ENCODE data around the gene ZNF695. TPM values are rescaled to one million over a fixed set of nuclear protein-coding genes. Genes with fewer than 3 reads are reported as not detected.
A peak's percentile ranks its signal among the peaks of the same experiment; 100 is the strongest.

The ZNF695 gene
- total and polyA plus RNA-seq, 2 of the 13 experiments (the other 11 are each of a cell fraction or from before 2014, with no cell fraction given), result 2.9 to 11.6 TPM

GRCh38 chr1:246951413-246951812 is 56.4 kb downstream of the ZNF695 start:
- Histone ChIP-seq H2AFZ (ENCODE audit: low read length) (no peak overlapping the region), H3K36me3 (replicated peaks in 1 of 2; ENCODE audit: control insufficient read depth in 1 of 2, insufficient read depth in 2 of 2, low read length in 2 of 2) (no peaks in the 10 kb centered on the region), H3K4me1 (ENCODE audit: insufficient read depth, low read length) (peaks cover 19% of the 10 kb centered on the region), H3K27ac (ENCODE audit: extremely low read length, insufficient read depth, low read length) (no peak overlapping the region), H3K4me3 (replicated peaks in 1 of 3; ENCODE audit: insufficient read depth in 1 of 3, low read depth in 2 of 3, low read length in 3 of 3) (no peak overlapping the region), H3K79me2 (ENCODE audit: insufficient read depth, low read length) (no peaks in the 10 kb centered on the region), H4K20me1 (ENCODE audit: insufficient read depth, low read length) (no peaks in the 10 kb centered on the region), H3K27me3 (ENCODE audit: control insufficient read depth in 1 of 2, insufficient read depth in 2 of 2, low read length in 2 of 2) (no peaks in the 10 kb centered on the region), H3K4me2 (ENCODE audit: low read depth, low read length) (no peak overlapping the region), H3K9me3 (ENCODE audit: low read length) (no peaks in the 10 kb centered on the region), H3K9ac (ENCODE audit: insufficient read depth, low read depth, low read length) (no peak overlapping the region)
- ChIA-PET CTCF (ENCODE audit: low intra/inter-chr PET ratio, low total read pairs) (no interaction called here), POLR2A (no interaction called here)
- FAIRE-seq, result no peak
- intact Hi-C loops (cut with micrococcal nuclease; ENCODE audit: unreplicated experiment) (no loop called here), in situ Hi-C loops (cut with HindIII; ENCODE audit: extremely low pct_ligation_motif_present, low pct_unique_long_range_greater_than_20kb) (no loop called here)
- ATAC-seq, result no peak
- peak; percentile 77 for TF ChIP-seq ZNF12 (CRISPR knock-in tag; IDR thresholded peaks at IDR 0.05)
- TF ChIP-seq KDM5A (IDR thresholded peaks at IDR 0.05; ENCODE audit: borderline replicate concordance, low read length), result no peak
- no TSS peak for BruUV-seq (replicated peaks)
- 98% methylated on average over 4 of the region's 4 CpGs for WGBS (ENCODE audit: low lambda C conversion rate)
- no peak for DNase-seq (ENCODE audit: low spot score)

- no peak overlapping the region for H3K9ac ChIP-seq (ENCODE audit: insufficient read depth, low read depth, low read length)
- H4K20me1 ChIP-seq (ENCODE audit: insufficient read depth, low read length), result no peaks in the 10 kb centered on the region
- H3K79me2 ChIP-seq (ENCODE audit: insufficient read depth, low read length), result no peaks in the 10 kb centered on the region
- FAIRE-seq, result no peak
- peaks cover 19% of the 10 kb centered on the region for H3K4me1 ChIP-seq (ENCODE audit: insufficient read depth, low read length)
- no peaks in the 10 kb centered on the region for H3K9me3 ChIP-seq (ENCODE audit: low read length)
- ChIA-PET CTCF (ENCODE audit: low intra/inter-chr PET ratio, low total read pairs) (no interaction called here), POLR2A (no interaction called here)
- H3K4me3 ChIP-seq (replicated peaks in 1 of 3; ENCODE audit: insufficient read depth in 1 of 3, low read depth in 2 of 3, low read length in 3 of 3), result no peak overlapping the region
- WGBS (ENCODE audit: low lambda C conversion rate), result 97% methylated on average over 3 of the region's 3 CpGs
- H3K27ac ChIP-seq (ENCODE audit: extremely low read length, insufficient read depth, low read length), result no peak overlapping the region
- no TSS peak for BruUV-seq (replicated peaks)
- no peak for ATAC-seq
- TF ChIP-seq ZNF841 (CRISPR knock-in tag; IDR thresholded peaks at IDR 0.05; ENCODE audit: borderline replicate concordance) (no peak), ZNF30 (CRISPR knock-in tag; IDR thresholded peaks at IDR 0.05) (no peak), ZNF780A (CRISPR knock-in tag; IDR thresholded peaks at IDR 0.05) (no peak), ZBTB7A (CRISPR knock-in tag; IDR thresholded peaks at IDR 0.05) (no peak), GMEB1 (CRISPR knock-in tag; IDR thresholded peaks at IDR 0.05; ENCODE audit: borderline replicate concordance) (no peak), ZBTB1 (CRISPR knock-in tag; IDR thresholded peaks at IDR 0.05; ENCODE audit: borderline replicate concordance) (no peak), YEATS2 (CRISPR knock-in tag; IDR thresholded peaks at IDR 0.05; ENCODE audit: borderline replicate concordance) (no peak), CHCHD3 (CRISPR knock-in tag; IDR thresholded peaks at IDR 0.05) (no peak), THAP7 (CRISPR knock-in tag; IDR thresholded peaks at IDR 0.05) (no peak), RORA (CRISPR knock-in tag; IDR thresholded peaks at IDR 0.05) (no peak), NR2F1 (CRISPR knock-in tag; IDR thresholded peaks at IDR 0.05) (no peak), PTBP1 (IDR thresholded peaks at IDR 0.05; ENCODE audit: low read depth, low read length, poor library complexity, severe bottlenecking) (no peak), HES4 (CRISPR knock-in tag; IDR thresholded peaks at IDR 0.05; ENCODE audit: borderline replicate concordance) (no peak), ZNF263 (CRISPR knock-in tag; IDR thresholded peaks at IDR 0.05) (no peak), HNRNPL (IDR thresholded peaks at IDR 0.05; ENCODE audit: low read depth, low read length) (no peak), GABPB1 (CRISPR knock-in tag; IDR thresholded peaks at IDR 0.05) (no peak)
- no peak overlapping the region for H3K4me2 ChIP-seq (ENCODE audit: low read depth, low read length)
- DNase-seq (ENCODE audit: low spot score), result no peak
- no peaks in the 10 kb centered on the region for H3K36me3 ChIP-seq (replicated peaks in 1 of 2; ENCODE audit: control insufficient read depth in 1 of 2, insufficient read depth in 2 of 2, low read length in 2 of 2)
- intact Hi-C loops (cut with micrococcal nuclease; ENCODE audit: unreplicated experiment), result no loop called here
- in situ Hi-C loops (cut with HindIII; ENCODE audit: extremely low pct_ligation_motif_present, low pct_unique_long_range_greater_than_20kb), result no loop called here
- H2AFZ ChIP-seq (ENCODE audit: low read length), result no peak overlapping the region
- H3K27me3 ChIP-seq (ENCODE audit: control insufficient read depth in 1 of 2, insufficient read depth in 2 of 2, low read length in 2 of 2), result no peaks in the 10 kb centered on the region
Observed at GRCh38 chr1:246949956-246950355, 57.9 kb downstream of the ZNF695 start.

Measured in HepG2 (cell line).